K562 (cell line): ENCODE measurements around the gene DHCR24. TPM values are rescaled to one million over a fixed set of nuclear protein-coding genes. Genes with fewer than 3 reads are reported as not detected.

Experiments used
- DNMT1 ChIP-seq: fragments of 450-650 bp; IDR thresholded peaks from 2 replicates; pipeline ENCODE4 v1.6.1; 2016; ENCODE audit warnings: antibody characterized with exemption, mild to moderate bottlenecking
- MGA ChIP-seq: fragments of 450-650 bp; IDR thresholded peaks from 2 replicates; pipeline ENCODE4 v1.6.1; 2016; ENCODE audit warnings: mild to moderate bottlenecking, moderate library complexity
- PHB ChIP-seq: fragments of 250-450 bp; sonication (Bioruptor Pico); IDR thresholded peaks from 2 replicates; pipeline ENCODE4 v1.5.0; 2021
- PHF20 ChIP-seq: fragments of 450-650 bp; IDR thresholded peaks from 2 replicates; pipeline ENCODE4 v1.6.1; 2018; ENCODE audit not compliant: partially characterized antibody
- PHF21A ChIP-seq: fragments of 450-650 bp; IDR thresholded peaks from 2 replicates; pipeline ENCODE4 v1.6.1; 2017; ENCODE audit warnings: low read depth, borderline replicate concordance
- TFAP4 ChIP-seq: sonication (generic); formaldehyde crosslinking; IDR thresholded peaks from 2 replicates; pipeline ENCODE4 v1.8.0; 2022; ENCODE audit warnings: missing genetic modification reagents, mild to moderate bottlenecking, moderate library complexity, borderline replicate concordance
- ZNF232 ChIP-seq: sonication (generic); formaldehyde crosslinking; IDR thresholded peaks from 2 replicates; pipeline ENCODE4 v1.8.0; 2022; ENCODE audit warnings: mild to moderate bottlenecking, missing genetic modification reagents
- ZNF347 ChIP-seq: fragments of 450-650 bp; formaldehyde crosslinking; IDR thresholded peaks from 2 replicates; pipeline ENCODE4 v1.4.0; 2020; ENCODE audit warnings: low read depth, mild to moderate bottlenecking, moderate library complexity
- ZNF76 ChIP-seq: fragments of 250-450 bp; sonication (Bioruptor Pico); IDR thresholded peaks from 2 replicates; pipeline ENCODE4 v1.4.0; 2020; ENCODE audit warnings: mild to moderate bottlenecking, moderate library complexity, borderline replicate concordance
- polyA plus RNA-seq, 8 experiments: library from polyadenylated mRNA; depleted of rRNA in 4 of 8; stranded (reverse) in 5 of 8; unstranded in 3 of 8; fragments of >200 nt; fragmentation: Nextera tagmentation in 2 of 8; fragmentation: Illumina TruSeq in 1 of 8; extraction: Ambion mirVana in 2 of 8; extraction: Trizol in 1 of 8; gene quantifications; 2 replicates each; pipeline versions ENCODE4 v1.2.1 to v1.2.3, GENCODE V29; 2011 to 2014; ENCODE audit warnings: inconsistent platforms in 1 of 8, missing spikeins in 1 of 8
- total RNA-seq, 7 experiments: library from RNA; depleted of rRNA in 6 of 7; stranded (reverse); fragments of >200 nt in 6 of 7; fragmentation: Illumina TruSeq in 2 of 7; extraction: Trizol in 2 of 7; gene quantifications; 2 replicates each; pipeline versions ENCODE4 v1.2.1 to v1.2.3, GENCODE V29; 2011 to 2021; ENCODE audit warnings: low replicate concordance in 1 of 7
- TF ChIP-seq, protein P1 (sequence below): fragments of 250-450 bp; sonication (Bioruptor Pico); IDR thresholded peaks from 2 replicates; pipeline ENCODE4 v1.4.0; 2020; ENCODE audit warnings: mild to moderate bottlenecking

DHCR24 gene
- total and polyA plus RNA-seq, 9 of the 15 experiments (the other 6 are each of a cell fraction or from before 2014, with no cell fraction given) = 23.4 to 161 (median 79.9) TPM

- TF ChIP-seq MGA = peak; percentile 83
- TF ChIP-seq, protein P1, sequence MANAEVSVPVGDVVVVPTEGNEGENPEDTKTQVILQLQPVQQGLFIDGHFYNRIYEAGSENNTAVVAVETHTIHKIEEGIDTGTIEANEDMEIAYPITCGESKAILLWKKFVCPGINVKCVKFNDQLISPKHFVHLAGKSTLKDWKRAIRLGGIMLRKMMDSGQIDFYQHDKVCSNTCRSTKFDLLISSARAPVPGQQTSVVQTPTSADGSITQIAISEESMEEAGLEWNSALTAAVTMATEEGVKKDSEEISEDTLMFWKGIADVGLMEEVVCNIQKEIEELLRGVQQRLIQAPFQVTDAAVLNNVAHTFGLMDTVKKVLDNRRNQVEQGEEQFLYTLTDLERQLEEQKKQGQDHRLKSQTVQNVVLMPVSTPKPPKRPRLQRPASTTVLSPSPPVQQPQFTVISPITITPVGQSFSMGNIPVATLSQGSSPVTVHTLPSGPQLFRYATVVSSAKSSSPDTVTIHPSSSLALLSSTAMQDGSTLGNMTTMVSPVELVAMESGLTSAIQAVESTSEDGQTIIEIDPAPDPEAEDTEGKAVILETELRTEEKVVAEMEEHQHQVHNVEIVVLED = no peak
- no peak for TF ChIP-seq DNMT1
- TF ChIP-seq PHB (CRISPR knock-in tag) = no peak
- no peak for TF ChIP-seq ZNF347 (CRISPR knock-in tag)
- peak; percentile 66 for TF ChIP-seq PHF20
- TF ChIP-seq TFAP4 (CRISPR knock-in tag) = peak; percentile 38; the same call in 1 of the 2 replicates
- TF ChIP-seq ZNF76 (CRISPR knock-in tag) = 0 out of 2 replicates have a peak, but pooled peaks have one; percentile 19
- TF ChIP-seq ZNF232 (CRISPR knock-in tag) = 0 out of 2 replicates have a peak, but pooled peaks have one; percentile 14
- peak; percentile 75; the same call in 1 of the 2 replicates for TF ChIP-seq PHF21A
Observed at GRCh38 chr1:54886724-54887664, at the start of gene DHCR24 (continued).
